A172 (cell line): ENCODE measurements around the gene TMEM219. TPM values are rescaled to one million over a fixed set of nuclear protein-coding genes. Genes with fewer than 3 reads are reported as not detected.

ENCODE experiments used
- DNase-seq: peaks from one replicate; pipeline ENCODE4 v3.0.0-alpha.2; 2015; ENCODE audit warnings: low spot score
- total RNA-seq: library from RNA; depleted of rRNA; stranded (reverse); fragments of >200 nt; shearing (Covaris generic); gene quantifications from 2 replicates; pipeline ENCODE4 v1.2.3, GENCODE V29; 2014

The TMEM219 gene
- total RNA-seq, 1 experiment from 2014 or later, result 90.8 TPM

DNA sequence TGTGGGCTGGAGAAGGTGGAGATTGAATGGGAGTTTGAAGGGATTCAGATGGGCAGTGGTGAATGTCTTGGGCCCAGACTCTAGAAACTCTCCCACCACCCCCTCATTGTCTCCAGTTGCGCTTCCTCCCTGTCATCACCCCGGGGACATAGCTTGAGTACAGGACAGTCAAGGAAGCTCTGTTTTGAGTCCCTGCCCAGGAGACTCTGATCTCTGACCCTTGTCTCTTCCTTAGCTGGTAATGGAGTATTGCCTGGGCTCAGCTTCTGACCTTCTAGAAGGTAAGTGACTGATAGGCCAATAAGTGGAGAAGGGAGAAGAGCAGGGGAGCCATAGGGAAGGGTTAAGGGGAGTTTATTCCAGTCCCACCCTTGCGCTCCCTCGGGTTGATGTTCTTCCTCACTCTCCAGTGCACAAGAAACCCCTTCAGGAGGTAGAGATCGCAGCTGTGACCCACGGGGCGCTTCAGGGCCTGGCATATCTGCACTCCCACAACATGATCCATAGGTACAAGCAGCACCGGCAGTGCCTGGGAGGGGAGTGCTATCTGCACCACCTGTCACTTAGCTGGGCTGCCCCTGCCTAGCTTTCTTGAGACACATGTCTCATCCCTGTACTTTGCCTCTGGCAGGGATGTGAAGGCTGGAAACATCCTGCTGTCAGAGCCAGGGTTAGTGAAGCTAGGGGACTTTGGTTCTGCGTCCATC is 16.8 kb downstream of the TMEM219 start:
- DNase-seq, result no peak

DNA sequence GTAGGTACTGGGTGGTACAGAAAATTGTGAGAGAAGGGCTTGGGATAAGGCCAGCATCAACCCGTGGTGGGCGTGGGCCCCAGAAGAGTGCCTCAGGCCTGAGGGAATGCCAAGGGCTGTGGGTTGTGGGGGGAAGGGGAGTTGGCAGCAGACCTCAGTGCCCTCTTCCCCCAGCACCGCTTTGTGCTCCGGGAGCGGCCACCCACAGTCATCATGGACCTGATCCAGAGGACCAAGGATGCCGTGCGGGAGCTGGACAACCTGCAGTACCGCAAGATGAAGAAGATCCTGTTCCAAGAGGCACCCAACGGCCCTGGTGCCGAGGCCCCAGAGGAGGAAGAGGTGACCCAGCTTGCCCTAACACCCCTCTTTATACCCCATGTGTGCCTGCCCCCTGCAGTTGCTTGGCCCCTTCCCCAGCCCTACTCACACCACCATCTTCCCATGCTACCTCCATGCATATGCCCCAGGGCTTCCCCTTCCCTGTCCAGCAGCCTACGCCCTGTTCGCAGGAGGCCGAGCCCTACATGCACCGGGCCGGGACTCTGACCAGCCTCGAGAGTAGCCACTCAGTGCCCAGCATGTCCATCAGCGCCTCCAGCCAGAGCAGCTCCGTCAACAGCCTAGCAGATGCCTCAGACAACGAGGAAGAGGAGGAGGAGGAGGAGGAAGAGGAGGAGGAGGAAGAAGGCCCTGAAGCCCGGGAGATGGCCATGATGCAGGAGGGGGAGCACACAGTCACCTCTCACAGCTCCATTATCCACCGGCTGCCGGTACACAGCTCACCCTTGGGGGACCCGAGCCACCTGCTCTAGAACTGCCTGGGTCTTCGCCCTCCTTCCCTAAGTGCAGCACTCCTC is 20.9 kb downstream of the TMEM219 start:
- no peak for DNase-seq

DNA sequence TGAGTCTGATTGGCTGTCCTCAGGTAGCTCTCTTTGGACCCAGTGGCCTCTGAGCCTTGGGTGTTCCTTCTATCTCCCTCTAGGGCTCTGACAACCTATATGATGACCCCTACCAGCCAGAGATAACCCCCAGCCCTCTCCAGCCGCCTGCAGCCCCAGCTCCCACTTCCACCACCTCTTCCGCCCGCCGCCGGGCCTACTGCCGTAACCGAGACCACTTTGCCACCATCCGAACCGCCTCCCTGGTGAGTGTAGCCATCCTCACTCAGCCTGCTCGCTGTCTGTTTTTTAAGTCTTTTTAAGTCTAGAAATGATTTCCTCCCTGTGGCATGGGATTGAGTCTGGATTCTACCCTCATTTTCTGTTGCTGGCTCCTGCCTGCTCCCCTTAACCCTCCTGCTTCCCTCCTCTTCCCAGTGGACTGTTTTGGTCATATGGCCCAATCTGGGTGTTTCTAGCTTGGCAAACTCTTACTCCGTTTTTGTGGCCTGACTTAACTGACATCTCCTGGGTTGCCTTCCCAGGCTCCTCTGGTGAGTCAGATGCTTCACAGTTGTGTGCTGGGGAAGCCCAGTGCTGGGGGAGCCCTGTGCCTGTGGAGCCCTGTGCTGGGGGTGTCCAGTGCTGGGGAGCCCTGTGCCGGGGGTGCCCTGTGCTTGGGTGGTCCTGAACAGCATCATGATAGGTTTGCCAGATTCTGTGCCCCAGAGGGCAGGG is 21.7 kb downstream of the TMEM219 start:
- DNase-seq, result no peak

DNA sequence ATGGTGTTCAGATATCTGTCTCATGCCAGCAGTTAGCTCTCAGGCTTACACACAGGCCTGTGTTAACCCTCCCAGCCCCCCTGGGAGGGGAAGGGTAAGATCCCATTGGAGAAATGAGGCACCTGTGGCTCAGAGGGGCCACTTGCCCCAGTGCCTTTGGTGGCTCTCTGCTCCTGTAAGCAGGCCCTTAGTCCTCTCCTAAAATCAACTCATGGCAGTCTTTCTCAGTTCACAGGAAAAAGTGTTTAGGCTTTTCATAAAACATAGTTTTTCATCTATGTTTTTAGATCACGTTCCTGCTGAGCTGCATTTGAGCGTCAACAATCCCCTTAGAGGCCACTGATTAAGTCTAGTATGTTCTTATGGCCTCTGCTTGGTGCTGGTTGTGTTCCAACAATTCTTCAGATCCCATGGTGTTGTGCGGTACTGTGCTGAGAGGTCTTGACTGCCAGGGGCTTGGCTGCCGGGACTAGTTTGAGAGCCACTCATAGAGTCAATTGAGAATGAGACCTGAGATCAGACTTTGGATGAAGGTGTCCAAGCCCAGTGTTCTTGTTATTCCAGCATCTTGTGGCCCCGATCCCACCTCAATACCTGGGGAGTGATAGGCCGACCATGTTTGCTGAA is 22.4 kb downstream of the TMEM219 start:
- no peak for DNase-seq

DNA sequence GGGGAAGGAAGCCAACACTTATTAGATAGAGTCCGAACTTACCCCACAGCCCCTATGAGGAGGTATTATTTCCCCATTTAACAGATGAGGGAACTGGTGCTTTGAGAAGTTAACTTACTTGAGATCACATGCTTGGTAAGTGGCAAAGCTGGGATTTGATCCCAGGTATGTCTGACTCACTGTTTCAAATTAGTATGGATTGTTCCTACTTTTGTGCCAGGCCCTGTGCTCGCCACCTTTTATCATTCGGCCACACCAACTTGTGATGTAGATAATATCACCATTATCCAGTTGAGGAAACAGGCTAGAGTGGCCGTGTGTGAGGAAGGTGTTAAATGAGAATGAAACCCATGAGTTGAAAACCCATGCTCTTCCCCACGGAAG is 22.9 kb downstream of the TMEM219 start:
- DNase-seq, result no peak

DNA sequence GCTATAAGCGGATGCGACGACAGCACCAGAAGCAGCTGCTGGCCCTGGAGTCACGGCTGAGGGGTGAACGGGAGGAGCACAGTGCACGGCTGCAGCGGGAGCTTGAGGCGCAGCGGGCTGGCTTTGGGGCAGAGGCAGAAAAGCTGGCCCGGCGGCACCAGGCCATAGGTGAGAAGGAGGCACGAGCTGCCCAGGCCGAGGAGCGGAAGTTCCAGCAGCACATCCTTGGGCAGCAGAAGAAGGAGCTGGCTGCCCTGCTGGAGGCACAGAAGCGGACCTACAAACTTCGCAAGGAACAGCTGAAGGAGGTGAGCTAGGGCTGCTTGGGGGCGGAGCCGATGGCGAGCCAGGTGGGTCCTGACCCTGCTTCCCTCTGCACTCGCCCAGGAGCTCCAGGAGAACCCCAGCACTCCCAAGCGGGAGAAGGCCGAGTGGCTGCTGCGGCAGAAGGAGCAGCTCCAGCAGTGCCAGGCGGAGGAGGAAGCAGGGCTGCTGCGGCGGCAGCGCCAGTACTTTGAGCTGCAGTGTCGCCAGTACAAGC is 23.5 kb downstream of the TMEM219 start:
- no peak for DNase-seq

DNA sequence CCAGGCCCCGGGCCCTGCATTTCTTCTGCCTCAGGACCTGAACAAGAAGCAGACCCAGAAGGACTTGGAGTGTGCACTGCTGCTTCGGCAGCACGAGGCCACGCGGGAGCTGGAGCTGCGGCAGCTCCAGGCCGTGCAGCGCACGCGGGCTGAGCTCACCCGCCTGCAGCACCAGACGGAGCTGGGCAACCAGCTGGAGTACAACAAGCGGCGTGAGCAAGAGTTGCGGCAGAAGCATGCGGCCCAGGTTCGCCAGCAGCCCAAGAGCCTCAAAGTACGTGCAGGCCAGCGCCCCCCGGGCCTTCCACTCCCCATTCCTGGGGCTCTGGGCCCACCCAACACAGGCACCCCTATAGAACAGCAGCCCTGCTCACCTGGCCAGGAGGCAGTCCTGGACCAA is 24.4 kb downstream of the TMEM219 start:
- no peak for DNase-seq

DNA sequence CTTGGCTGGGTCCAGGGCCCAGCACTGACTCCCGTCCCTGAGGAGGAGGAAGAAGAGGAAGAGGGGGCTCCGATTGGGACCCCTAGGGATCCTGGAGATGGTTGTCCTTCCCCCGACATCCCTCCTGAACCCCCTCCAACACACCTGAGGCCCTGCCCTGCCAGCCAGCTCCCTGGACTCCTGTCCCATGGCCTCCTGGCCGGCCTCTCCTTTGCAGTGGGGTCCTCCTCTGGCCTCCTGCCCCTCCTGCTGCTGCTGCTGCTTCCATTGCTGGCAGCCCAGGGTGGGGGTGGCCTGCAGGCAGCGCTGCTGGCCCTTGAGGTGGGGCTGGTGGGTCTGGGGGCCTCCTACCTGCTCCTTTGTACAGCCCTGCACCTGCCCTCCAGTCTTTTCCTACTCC is 25.1 kb downstream of the TMEM219 start:
- no peak for DNase-seq

DNA sequence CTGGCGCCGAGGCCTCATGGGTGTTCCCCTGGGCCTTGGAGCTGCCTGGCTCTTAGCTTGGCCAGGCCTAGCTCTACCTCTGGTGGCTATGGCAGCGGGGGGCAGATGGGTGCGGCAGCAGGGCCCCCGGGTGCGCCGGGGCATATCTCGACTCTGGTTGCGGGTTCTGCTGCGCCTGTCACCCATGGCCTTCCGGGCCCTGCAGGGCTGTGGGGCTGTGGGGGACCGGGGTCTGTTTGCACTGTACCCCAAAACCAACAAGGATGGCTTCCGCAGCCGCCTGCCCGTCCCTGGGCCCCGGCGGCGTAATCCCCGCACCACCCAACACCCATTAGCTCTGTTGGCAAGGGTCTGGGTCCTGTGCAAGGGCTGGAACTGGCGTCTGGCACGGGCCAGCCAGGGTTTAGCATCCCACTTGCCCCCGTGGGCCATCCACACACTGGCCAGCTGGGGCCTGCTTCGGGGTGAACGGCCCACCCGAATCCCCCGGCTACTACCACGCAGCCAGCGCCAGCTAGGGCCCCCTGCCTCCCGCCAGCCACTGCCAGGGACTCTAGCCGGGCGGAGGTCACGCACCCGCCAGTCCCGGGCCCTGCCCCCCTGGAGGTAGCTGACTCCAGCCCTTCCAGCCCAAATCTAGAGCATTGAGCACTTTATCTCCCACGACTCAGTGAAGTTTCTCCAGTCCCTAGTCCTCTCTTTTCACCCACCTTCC is 25.6 kb downstream of the TMEM219 start:
- DNase-seq, result no peak

DNA sequence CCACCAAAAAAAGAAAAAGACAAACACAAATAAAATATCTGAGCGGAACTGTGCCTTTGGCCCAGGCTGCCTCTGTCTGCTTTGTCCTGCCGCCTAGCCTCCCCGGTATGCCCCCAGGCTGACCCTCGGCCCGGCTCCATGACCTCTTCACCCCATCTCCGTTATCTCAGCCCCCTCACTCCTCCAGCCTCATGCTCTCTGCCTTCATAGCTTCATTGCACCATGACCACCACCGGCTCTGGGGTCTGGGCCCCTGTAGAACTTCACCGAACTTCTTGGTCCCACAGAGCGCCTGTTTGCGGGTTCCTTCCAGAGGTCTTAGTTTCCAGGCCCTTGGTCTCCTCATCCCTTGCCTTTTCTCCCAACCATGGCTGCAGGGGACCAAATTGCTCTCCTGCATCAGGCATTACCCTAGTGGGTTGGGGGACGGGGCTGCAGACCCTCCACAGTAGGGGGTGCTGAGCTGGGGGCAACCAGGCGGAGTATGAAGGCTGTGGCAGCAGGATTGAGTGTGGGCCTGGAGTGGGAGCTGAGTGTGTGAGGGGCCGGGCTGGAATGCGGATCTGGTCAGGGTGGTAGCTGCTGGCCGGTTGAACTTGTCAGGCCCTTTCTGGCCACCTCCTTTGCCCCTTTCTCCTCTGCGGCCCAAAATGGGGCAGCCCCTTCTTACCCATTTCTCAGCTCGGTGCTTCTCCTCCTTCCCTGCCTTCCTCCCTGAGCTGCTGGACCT is 26.6 kb downstream of the TMEM219 start:
- DNase-seq, result no peak

DNA sequence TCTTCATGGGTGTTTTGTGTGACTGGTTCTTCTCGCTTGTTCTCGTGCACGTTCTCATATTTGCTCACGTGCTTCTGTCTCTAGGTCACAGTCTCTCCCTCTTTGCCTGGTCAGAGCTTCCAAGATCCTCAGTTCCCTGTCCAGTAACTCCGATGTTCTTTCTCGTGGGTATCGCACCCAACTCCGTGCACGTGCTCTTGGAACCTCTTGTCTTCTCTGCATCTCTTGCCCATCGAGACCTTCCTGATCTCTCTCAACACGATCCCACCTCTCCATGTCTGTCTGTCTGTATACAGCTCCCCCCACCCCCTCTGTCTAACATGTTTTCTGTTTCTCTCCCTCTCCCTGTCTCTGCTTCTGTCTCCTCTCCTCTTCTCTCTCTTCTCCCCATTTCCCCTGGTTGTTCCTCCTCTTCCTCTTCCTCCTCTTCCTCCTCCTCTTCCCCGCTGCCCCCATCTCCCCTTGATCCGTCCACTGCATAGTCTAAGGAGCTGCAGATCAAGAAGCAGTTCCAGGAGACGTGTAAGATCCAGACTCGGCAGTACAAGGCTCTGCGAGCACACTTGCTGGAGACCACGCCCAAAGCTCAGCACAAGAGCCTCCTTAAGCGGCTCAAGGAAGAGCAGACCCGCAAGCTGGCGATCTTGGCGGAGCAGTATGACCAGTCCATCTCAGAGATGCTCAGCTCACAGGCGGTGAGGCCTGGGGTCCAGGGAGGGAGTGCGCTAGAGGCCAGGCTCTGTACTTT is 27.4 kb downstream of the TMEM219 start:
- no peak for DNase-seq

DNA sequence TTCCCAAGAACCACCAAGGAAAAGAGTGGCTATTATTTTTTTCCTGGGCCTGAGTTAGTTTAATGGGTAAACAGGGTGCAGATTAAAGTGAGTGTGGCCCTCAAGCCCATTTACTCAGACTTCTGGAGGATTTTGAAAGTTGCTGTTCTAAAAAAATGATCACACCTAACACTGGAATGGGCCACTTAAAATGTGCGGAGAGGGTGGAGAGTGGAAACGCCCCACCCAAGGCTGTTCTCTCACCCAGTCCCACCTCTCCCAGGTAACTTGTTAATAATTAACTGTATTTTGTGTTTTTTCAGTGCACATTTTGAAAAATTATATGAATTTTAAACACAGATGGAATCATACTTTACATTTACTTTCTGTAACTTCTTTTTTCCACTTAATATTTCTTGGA is 28.2 kb downstream of the TMEM219 start:
- no peak for DNase-seq

DNA sequence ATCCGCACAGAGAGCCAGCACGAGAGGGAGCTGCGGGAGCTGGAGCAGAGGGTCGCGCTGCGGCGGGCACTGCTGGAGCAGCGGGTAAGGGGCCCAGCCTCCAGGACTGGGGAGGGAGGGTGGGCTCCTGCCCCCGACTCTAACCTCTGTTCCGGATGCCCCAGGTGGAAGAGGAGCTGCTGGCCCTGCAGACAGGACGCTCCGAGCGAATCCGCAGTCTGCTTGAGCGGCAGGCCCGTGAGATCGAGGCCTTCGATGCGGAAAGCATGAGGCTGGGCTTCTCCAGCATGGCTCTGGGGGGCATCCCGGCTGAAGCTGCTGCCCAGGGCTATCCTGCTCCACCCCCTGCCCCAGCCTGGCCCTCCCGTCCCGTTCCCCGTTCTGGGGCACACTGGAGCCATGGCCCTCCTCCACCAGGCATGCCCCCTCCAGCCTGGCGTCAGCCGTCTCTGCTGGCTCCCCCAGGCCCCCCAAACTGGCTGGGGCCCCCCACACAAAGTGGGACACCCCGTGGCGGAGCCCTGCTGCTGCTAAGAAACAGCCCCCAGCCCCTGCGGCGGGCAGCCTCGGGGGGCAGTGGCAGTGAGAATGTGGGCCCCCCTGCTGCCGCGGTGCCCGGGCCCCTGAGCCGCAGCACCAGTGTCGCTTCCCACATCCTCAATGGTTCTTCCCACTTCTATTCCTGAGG is 29.1 kb downstream of the TMEM219 start:
- DNase-seq, result no peak

DNA sequence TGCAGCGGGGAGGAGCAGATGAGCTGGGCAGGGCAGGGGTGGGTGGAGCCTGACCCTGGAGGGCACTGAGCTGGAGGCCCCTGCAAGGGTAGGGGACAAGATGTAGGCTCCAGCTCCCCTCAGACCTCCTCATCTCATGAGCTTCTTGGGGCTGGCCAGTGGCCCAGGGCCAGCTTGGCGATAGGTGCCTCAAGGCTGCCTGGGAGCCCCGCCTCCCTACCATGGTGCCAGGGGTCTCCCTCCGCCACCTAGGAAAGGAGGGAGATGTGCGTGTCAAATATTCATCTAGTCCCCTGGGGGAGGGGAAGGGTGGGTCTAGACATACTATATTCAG is 29.7 kb downstream of the TMEM219 start:
- no peak for DNase-seq

DNA sequence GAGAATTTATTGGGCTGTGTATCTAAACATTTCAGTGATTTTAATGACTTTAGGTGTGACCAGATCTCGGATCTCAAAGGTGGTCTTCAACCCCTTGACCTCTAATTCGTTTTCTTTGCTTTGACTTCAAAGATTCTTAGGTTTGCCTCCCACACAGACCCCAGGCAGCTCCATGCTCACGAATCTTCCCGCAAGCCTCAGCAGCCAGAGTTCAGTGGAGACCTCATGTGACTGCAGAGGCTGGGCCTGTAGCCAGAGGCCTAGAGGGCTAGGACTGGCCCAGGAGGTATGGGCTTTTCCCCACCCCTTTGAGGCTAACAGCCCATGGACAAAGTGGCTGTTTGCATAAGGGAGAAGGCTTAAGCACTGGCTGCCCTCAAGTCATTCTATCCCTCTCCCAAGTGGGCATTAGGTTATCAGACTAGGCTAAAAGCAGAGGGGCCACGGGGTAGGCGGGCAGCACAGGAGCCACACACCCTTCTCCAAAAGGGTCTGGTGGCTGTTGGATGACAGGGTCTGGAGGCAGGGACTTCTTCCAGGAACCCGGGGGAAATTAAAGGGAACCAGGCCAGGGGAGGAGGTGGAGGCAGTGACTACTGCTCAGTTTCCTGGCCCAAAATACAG is 30.6 kb downstream of the TMEM219 start:
- DNase-seq, result no peak

DNA sequence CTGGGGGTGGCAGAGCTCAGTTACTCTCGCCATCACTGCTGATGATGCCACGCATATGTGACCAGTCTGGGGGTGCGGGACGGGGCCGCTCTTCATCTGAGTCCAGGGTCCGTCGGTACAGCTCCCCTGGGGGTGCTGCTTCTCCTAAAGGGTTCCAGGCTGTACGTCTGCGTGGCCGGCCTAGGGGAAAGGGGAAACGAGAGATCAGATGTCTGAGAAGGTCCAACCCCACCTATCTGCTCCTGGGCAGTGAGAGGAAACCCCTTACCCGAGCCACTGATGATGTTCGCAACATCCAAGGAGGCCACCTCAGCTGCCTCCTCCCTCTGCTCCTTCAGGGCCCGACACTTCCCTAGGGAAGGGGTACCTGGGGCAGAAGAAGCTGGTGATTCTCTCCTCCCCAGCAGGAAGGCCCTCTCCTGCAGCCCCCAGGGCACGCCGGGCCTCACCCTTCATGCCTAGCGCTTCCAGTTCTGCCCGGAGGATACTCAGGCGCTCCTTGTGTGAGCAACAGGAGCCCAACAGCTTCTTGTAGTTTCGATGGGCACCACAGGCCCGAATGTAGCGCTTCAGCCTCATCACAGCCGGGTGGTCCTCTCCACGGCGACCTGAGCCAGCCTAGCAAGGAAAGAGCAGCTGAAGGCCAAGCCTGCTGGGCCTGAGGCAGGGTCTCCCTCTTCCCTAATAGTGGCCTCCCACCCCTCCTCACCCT is 31.5 kb downstream of the TMEM219 start:
- DNase-seq, result no peak

DNA sequence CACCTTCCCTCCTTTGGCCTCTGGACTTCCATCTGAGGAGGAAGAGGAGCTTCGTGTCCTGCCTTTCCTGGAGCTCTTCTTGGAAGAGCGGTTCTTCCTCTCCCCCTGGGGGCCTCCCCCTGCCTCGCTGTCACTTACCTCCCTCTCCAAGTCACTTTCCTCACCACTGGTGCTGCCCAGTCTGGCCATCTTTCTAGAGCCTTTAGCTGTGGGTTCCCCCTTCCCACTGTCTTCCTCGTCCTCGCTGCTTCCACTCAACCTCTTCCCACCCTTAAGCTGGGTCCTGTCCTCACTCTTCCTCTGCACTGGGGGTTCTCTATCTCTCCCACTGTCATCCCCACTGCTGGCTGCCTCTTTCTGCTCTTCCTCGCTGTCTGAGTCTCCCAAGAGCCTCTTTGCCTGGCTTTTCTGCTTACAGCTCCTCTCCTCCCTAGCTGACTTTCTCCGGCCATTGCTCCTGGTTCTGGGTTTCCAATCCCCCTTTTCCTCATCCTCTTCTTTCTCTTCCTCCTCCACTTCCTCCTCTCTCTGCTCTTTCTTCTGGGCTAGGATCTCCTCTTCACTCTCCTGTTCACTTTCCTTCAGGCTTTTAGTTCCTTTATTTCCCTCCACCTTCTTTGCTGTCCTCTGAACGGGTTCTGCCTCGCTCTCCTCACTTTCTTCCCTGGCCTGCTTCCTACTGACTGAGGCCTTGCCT is 32.2 kb downstream of the TMEM219 start:
- no peak for DNase-seq
